Stimulated activated CD4-positive, alpha-beta T cell treated with anti-CD3 and anti-CD28 coated beads, Interleukin-1b, Interleukin-23, amount 100 ng/mL, for 48 hours (primary cell): ENCODE data around the gene DENND1A.
A peak's percentile ranks its signal among the peaks of the same experiment; 100 is the strongest.
"Not testable (repeated sequence)": the region's sequence is repeated elsewhere in the genome, so short reads cannot be mapped to it uniquely, and the experiment has no call there.

Experiments used
- DNase-seq: peaks from one replicate; pipeline ENCODE4 v3.0.0-alpha.2; 2020

The DENND1A gene

DNA sequence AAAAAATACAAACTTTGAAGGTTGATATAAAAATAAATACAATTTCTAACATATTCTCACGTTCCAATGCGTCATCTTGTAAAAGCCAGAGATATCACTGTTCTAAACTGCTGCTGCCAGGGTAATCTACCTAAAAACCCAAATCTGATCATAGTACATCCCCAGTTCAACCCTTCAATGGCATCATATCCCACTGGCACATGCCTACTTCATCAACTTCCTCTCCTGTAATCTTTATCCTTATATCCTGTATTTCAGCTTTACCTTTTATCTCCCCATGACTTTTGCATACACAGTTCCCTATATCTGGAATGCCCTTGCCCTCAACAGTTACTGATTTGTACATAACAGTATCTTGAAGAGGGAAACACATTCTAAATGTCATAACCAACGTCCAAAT, 7.5 kb downstream of the DENND1A start:
- DNase-seq = no peak

- peak; percentile 9 for DNase-seq
These were observed 15.3 kb downstream of the DENND1A start for GRCh38 chr9:123914517-123915196.

GRCh38 chr9:123912167-123912897, 17.6 kb downstream of the DENND1A start:
- no peak for DNase-seq

DNA sequence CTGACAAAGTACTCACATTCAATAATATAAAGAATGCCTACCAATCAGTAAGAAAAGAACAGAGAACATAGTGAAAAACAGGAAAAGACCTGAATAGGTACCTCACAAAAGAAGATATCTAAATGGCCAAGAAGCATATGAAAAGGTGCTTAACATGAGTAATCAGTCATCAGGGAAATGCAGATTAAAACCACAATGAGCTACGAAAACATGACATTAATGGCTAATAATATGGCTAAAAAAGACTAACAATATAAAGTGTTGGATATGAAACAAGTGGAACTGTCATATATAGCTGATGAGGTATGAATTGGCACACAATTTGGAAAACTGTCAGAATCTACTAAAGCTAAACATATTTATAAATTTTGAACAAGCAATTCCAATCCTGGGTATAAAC, 18.9 kb downstream of the DENND1A start:
- DNase-seq = no peak

DNA sequence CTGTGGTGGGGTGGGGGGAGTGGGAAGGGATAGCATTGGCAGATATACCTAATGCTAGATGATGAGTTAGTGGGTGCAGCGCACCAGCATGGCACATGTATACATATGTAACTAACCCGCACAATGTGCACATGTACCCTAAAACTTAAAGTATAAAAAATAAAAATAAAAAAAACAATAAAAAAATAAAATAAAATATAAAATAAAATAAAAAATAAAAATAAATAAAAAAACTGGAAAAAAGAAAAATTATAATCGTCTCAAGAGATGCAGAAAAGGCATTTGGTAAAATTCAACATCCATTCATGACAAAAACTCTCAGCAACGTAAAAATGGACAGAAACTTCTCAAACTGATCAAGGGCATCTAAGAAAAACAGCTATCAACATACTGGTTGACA, 20.7 kb downstream of the DENND1A start:
- DNase-seq = not testable (repeated sequence)

GRCh38 chr9:123903550-123903949, 26.4 kb downstream of the DENND1A start:
- not testable (repeated sequence) for DNase-seq

DNA sequence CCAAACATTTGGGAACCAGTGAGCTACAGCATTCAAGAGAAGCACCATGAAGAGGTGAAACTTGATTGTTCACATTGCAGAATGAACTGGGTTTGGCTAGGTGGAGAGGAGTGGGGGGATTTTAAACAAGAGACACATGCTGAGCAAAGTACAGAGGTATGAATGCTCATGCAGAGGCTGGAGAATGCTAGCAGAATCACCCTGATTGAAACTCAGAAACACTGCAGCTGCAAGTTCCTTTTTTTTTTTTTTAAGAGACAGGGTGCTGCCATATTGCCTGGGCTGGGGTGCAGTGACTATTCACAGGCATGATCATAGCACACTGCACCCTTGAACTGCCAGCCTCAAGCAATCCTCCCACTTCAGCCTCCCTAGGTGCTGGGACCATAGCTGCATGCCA, 35.1 kb downstream of the DENND1A start:
- no peak for DNase-seq

GRCh38 chr9:123893831-123894460, 36.0 kb downstream of the DENND1A start:
- DNase-seq = no peak

- no peak for DNase-seq
These were observed 36.8 kb downstream of the DENND1A start for GRCh38 chr9:123893115-123893514.

DNA sequence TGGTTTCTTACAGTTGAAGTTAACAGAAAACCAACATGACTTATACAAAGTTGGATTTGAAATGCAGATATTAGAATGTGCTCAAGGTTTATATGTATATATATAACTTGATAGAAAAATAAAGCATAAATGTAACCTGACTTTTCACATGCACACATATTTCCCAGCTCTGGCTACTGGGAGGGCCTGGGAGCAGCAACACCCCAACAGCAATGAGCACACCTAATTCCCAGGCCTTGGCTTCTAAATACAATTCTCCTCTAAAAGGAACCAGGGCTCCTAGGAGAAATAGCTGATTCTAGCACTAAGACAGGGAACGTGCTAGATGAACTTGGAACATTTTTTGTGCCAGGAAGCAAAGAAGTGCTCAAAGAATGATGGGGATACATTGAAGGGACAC, 42.1 kb downstream of the DENND1A start:
- DNase-seq = no peak

DNA sequence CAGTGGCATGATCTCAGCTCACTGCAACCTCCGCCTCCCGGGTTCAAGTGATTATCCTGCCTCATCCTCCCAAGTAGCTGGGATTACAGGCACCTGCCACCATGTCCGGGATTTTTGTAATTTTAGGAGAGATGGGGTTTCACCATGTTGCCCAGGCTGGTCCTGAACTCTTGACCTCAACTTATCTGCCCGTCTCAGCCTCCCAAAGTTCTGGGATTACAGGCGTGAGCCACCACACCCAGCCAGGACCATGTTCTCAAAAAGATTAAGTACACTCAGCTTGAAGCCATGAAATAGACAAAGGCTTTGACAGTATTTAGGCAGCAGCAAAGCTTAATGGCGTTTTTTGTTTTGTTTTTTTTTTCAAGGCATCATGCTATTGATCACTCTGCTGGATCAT, 44.1 kb downstream of the DENND1A start:
- not testable (repeated sequence) for DNase-seq

- DNase-seq = no peak
These were observed 46.3 kb downstream of the DENND1A start for GRCh38 chr9:123883634-123884033.

- DNase-seq = no peak
These were observed 48.3 kb downstream of the DENND1A start for GRCh38 chr9:123881604-123882003.

GRCh38 chr9:123880420-123880819, 49.5 kb downstream of the DENND1A start:
- DNase-seq = no peak

DNA sequence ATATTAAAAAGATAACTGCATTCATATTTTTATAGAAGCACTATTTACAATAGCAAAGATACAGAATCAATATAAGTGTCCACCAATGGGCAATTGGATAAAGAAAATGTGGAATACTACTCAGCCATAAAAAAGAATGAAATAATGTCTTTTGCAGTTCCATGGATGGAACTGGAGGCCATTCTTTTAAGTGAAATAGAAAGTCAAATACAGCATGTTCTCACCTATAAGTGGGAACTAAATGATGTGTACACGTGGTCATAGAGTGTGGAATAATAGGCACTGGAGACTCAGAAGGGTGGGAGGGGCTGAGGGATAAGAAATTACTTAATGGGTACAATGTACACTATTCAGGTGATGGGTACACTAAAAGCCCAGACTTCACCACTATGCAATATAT, 53.2 kb downstream of the DENND1A start:
- no peak for DNase-seq

GRCh38 chr9:123872710-123873109, 57.2 kb downstream of the DENND1A start:
- DNase-seq = no peak

GRCh38 chr9:123871781-123872180, 58.1 kb downstream of the DENND1A start:
- DNase-seq = no peak

DNA sequence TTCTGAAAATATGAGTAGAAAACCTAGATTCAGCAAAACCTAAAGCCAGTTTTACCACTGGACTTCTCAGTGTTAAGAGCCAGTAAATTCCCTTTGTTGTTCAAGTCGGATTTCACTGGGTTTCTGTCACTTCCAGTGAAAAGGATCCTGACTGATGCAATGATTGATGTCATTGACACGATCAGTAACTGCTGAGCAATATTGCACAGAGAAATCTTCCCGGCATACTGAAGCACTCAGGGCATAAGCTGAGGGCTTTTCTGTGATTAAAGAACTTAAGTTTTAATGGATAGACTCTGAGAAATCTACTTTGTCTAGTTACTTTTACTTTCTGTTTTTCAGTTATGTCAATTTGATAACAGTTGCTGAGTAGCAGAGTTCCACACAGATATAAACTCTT, 61.9 kb downstream of the DENND1A start:
- DNase-seq = no peak

GRCh38 chr9:123867034-123867433, 62.9 kb downstream of the DENND1A start:
- DNase-seq = no peak

DNA sequence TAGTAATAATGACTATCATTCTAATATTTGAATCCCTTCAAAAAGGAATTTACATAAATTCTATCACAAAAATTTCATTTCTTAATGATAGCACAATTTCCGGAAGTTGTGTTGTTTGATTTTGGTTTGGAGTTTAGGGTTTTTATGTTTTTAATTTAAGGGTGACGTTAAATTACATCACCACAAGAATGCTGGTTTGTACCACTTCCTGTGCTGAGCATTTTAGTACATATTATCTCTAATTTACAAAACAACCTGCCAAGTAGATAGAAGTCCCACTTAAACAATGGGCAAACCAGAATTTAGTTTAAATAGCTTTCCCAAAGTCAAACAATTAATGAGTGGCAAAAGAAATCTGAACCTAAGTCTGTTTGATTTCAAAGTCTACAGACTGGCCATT, 63.4 kb downstream of the DENND1A start:
- no peak for DNase-seq

- no peak for DNase-seq
These were observed 64.5 kb downstream of the DENND1A start for GRCh38 chr9:123865226-123866000.

- no peak for DNase-seq
These were observed 65.7 kb downstream of the DENND1A start for GRCh38 chr9:123864251-123864650.

DNA sequence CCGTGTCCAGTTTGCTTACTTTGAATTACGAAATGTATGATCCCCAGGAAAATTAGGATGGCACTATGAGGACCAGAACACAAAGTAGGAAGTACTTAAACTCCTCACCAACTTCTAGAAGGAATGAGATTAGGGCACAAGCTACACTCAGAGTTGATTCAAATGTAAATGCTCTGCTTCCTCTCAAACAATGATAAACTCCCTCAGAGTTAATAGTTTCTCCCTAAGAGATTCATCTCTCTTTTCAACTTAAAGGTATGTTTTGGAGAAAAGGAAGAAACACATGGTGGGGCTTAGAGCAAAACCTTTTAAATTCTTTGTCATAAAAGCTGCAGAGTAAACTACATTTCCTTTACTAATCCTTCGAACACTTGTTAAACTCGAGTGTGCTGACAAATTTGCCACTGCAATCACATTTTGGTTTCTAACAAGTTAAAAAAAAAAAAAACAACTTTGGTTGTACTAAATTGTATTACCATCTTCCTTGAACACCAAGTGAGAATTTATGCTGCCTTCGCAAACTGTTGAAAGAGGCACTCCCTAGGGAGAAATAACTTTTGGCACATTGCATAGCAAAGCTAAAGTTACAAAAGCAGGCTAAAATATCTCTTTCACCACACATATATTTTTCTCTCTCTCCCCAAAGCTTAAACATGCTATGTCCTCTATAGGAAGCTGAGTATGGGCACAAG, 66.6 kb downstream of the DENND1A start:
- no peak for DNase-seq
